ENCODE data around the gene SYNGR2.
A peak's percentile ranks its signal among the peaks of the same experiment; 100 is the strongest.

Gene SYNGR2

GRCh38 chr17:78168903-78169793 lies 767 bp downstream of the SYNGR2 start:
- no peak for TF ChIP-seq POLR2AphosphoS5 (IDR thresholded peaks at IDR 0.05; ENCODE audit: low read depth, low read length)

GRCh38 chr17:78170692-78171590 lies 2.6 kb downstream of the SYNGR2 start:
- no peak for TF ChIP-seq POLR2AphosphoS5 (IDR thresholded peaks at IDR 0.05; ENCODE audit: low read depth, low read length)
- TF ChIP-seq, protein P1, sequence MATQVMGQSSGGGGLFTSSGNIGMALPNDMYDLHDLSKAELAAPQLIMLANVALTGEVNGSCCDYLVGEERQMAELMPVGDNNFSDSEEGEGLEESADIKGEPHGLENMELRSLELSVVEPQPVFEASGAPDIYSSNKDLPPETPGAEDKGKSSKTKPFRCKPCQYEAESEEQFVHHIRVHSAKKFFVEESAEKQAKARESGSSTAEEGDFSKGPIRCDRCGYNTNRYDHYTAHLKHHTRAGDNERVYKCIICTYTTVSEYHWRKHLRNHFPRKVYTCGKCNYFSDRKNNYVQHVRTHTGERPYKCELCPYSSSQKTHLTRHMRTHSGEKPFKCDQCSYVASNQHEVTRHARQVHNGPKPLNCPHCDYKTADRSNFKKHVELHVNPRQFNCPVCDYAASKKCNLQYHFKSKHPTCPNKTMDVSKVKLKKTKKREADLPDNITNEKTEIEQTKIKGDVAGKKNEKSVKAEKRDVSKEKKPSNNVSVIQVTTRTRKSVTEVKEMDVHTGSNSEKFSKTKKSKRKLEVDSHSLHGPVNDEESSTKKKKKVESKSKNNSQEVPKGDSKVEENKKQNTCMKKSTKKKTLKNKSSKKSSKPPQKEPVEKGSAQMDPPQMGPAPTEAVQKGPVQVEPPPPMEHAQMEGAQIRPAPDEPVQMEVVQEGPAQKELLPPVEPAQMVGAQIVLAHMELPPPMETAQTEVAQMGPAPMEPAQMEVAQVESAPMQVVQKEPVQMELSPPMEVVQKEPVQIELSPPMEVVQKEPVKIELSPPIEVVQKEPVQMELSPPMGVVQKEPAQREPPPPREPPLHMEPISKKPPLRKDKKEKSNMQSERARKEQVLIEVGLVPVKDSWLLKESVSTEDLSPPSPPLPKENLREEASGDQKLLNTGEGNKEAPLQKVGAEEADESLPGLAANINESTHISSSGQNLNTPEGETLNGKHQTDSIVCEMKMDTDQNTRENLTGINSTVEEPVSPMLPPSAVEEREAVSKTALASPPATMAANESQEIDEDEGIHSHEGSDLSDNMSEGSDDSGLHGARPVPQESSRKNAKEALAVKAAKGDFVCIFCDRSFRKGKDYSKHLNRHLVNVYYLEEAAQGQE (IDR thresholded peaks at IDR 0.05; ENCODE audit: insufficient read depth in 1 of 2, low read depth in 2 of 2, low read length in 2 of 2), result no peak
- no peak for TF ChIP-seq TAF1 (IDR thresholded peaks at IDR 0.05; ENCODE audit: borderline replicate concordance, insufficient read depth, low read length)

GRCh38 chr17:78172249-78173051 lies 4.1 kb downstream of the SYNGR2 start:
- TF ChIP-seq, protein P1 (IDR thresholded peaks at IDR 0.05; ENCODE audit: insufficient read depth in 1 of 2, low read depth in 2 of 2, low read length in 2 of 2), result no peak
- TF ChIP-seq SIN3A (IDR thresholded peaks at IDR 0.05; ENCODE audit: borderline replicate concordance, insufficient read depth, low read length), result no peak
- TF ChIP-seq POLR2AphosphoS5 (IDR thresholded peaks at IDR 0.05; ENCODE audit: low read depth, low read length), result peak; percentile 20; the same call in 1 of the 2 replicates

DNA sequence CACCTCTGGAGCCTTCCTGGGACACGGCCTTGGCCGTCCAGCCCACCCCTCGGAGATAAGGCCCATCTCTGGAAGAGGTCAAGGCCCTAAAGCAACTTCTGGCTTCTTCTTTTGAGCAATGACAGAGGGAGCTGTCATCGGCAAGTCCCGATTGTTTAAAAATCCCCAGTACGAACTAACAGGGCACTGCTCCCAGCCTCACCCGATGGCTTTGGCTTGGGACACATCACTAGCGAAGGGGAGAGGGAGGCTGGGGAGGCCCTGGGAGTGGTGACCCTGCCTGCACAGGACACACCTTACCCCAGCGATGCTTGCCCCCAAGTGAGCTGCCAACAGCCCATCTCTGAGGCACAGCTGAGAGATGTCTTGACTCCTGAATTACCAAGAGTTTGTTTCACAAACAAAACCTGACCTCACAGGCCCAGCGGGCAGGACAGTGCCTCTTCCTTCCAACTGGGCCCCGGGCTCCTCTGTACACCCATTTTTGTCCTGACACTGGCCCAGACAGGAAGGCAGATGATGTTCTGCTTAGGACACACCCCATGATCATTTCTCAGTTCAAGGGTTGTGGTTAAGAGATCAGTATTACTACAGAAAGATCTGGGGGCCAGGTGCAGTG lies 4.8 kb downstream of the SYNGR2 start:
- TF ChIP-seq, protein P1 (IDR thresholded peaks at IDR 0.05; ENCODE audit: insufficient read depth in 1 of 2, low read depth in 2 of 2, low read length in 2 of 2), result no peak
- no peak for TF ChIP-seq POLR2AphosphoS5 (IDR thresholded peaks at IDR 0.05; ENCODE audit: low read depth, low read length)
- no peak for TF ChIP-seq SIN3A (IDR thresholded peaks at IDR 0.05; ENCODE audit: borderline replicate concordance, insufficient read depth, low read length)
- no peak for TF ChIP-seq TAF1 (IDR thresholded peaks at IDR 0.05; ENCODE audit: borderline replicate concordance, insufficient read depth, low read length)
- no peak for TF ChIP-seq FOXP2 (optimal IDR thresholded peaks at IDR 0.05; ENCODE audit: borderline replicate concordance, extremely low read depth, extremely low read length, insufficient read depth)

- TF ChIP-seq FOXP2 (optimal IDR thresholded peaks at IDR 0.05; ENCODE audit: borderline replicate concordance, extremely low read depth, extremely low read length, insufficient read depth), result no peak
- TF ChIP-seq, protein P1 (IDR thresholded peaks at IDR 0.05; ENCODE audit: insufficient read depth in 1 of 2, low read depth in 2 of 2, low read length in 2 of 2), result no peak
- no peak for TF ChIP-seq POLR2AphosphoS5 (IDR thresholded peaks at IDR 0.05; ENCODE audit: low read depth, low read length)
- no peak for TF ChIP-seq SIN3A (IDR thresholded peaks at IDR 0.05; ENCODE audit: borderline replicate concordance, insufficient read depth, low read length)
- TF ChIP-seq TAF1 (IDR thresholded peaks at IDR 0.05; ENCODE audit: borderline replicate concordance, insufficient read depth, low read length), result no peak
Observed at GRCh38 chr17:78174346-78174869, 6.0 kb downstream of the SYNGR2 start.
